HT1080 (cell line): ENCODE measurements around the gene SPAG16. TPM values are rescaled to one million over a fixed set of nuclear protein-coding genes. Genes with fewer than 3 reads are reported as not detected.

Experiments used
- DNase-seq: peaks from one replicate; pipeline ENCODE4 v3.0.0-alpha.2; 2015; ENCODE audit warnings: low read depth
- total RNA-seq: library from RNA; depleted of rRNA; stranded (reverse); fragments of >200 nt; shearing (Covaris generic); gene quantifications from 2 replicates; pipeline ENCODE4 v1.2.3, GENCODE V29; 2014

Gene SPAG16
- total RNA-seq, 1 experiment from 2014 or later: 15.4 TPM

- DNase-seq: no peak
Measured at GRCh38 chr2:214361116-214361515, 1076.9 kb downstream of the SPAG16 start.

GRCh38 chr2:214365549-214365948 lies 1081.3 kb downstream of the SPAG16 start:
- no peak for DNase-seq

- DNase-seq: no peak
Measured at GRCh38 chr2:214367171-214367570, 1082.9 kb downstream of the SPAG16 start.

GRCh38 chr2:214376618-214377285 lies 1092.5 kb downstream of the SPAG16 start:
- DNase-seq: no peak

- DNase-seq: peak; percentile 20
Measured at GRCh38 chr2:214377286-214377624, 1093.0 kb downstream of the SPAG16 start.

GRCh38 chr2:214378455-214379103 lies 1094.3 kb downstream of the SPAG16 start:
- DNase-seq: no peak

- no peak for DNase-seq
Measured at GRCh38 chr2:214379227-214379626, 1095.0 kb downstream of the SPAG16 start.

GRCh38 chr2:214380681-214381080 lies 1096.4 kb downstream of the SPAG16 start:
- no peak for DNase-seq

GRCh38 chr2:214382229-214382628 lies 1098.0 kb downstream of the SPAG16 start:
- DNase-seq: no peak

- no peak for DNase-seq
Measured at GRCh38 chr2:214386720-214387119, 1102.5 kb downstream of the SPAG16 start.

GRCh38 chr2:214389334-214389733 lies 1105.1 kb downstream of the SPAG16 start:
- no peak for DNase-seq

- no peak for DNase-seq
Measured at GRCh38 chr2:214393796-214394195, 1109.5 kb downstream of the SPAG16 start.

- DNase-seq: no peak
Measured at GRCh38 chr2:214395040-214395439, 1110.8 kb downstream of the SPAG16 start.

GRCh38 chr2:214401580-214401979 lies 1117.3 kb downstream of the SPAG16 start:
- DNase-seq: no peak

- no peak for DNase-seq
Measured at GRCh38 chr2:214410128-214410775, 1126.0 kb downstream of the SPAG16 start.

GRCh38 chr2:214410918-214411554 lies 1126.8 kb downstream of the SPAG16 start, which contains the start of gene VWC2L:
Gene VWC2L (plus strand): TSS chr2:214411054. CDS start chr2:214414194, 3,140 bp downstream.
- DNase-seq: peak; percentile 74

GRCh38 chr2:214412679-214413078 lies 1128.4 kb downstream of the SPAG16 start:
- DNase-seq: no peak

- DNase-seq: no peak
Measured at GRCh38 chr2:214436470-214436869, 1152.2 kb downstream of the SPAG16 start.

- DNase-seq: peak; percentile 2
Measured at GRCh38 chr2:214450118-214450894, 1166.0 kb downstream of the SPAG16 start.

GRCh38 chr2:214451516-214452275 lies 1167.4 kb downstream of the SPAG16 start:
- DNase-seq: no peak
